GM18507 (cell line): ENCODE results near the gene MGAT3.
A peak's percentile ranks its signal among the peaks of the same experiment; 100 is the strongest.

Source experiments
- DNase-seq: peaks from one replicate; pipeline ENCODE4 v3.0.0; 2011; ENCODE audit warnings: low read depth; ENCODE audit not compliant: insufficient read length; ENCODE audit errors: extremely low spot score
- FAIRE-seq: peaks from 2 replicates; lab custom pipeline; 2011; peaks lifted over from hg19 to GRCh38; lab: Jason Lieb, UNC

The MGAT3 gene

DNA sequence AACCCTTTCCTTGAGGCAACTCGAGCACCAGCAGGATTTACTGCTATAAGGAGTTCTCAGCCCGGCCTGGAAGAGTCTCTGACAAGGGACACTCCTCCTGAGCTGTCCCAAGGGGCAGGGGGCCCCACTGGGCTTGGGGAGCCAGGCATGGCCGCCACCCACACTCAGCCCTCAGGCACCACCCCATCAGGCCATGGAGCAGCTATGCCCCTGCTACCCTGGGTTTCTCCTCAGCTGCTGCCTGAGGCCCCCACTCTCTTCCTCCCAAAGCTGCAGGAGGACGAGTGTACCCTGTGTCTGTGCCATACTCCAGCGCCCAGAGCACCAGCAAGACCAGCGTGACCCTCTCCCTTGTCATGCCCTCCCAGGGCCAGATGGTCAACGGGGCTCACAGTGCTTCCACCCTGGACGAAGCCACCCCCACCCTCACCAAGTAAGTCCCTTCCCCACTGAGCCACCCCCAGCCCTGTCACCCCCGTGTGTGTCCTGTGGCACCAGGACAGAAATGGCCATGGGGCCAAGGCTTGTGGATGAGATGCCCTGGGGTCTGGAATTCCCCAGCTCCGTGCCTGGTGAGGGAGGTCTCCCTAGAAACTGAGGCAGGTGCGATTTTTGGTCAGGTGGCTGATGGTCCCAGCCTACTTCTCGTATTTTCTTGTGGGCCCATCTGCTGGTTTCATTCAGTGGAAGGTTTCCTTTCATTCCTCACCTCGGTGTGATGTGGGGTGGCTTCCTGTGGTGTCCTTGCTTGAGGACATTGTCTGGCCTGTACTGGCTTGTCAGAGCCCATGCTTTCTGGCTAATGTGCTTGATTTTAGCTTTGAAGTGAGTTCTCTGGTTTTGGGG lies 28.8 kb upstream of the MGAT3 start:
- DNase-seq, result no peak
- no peak for FAIRE-seq

DNA sequence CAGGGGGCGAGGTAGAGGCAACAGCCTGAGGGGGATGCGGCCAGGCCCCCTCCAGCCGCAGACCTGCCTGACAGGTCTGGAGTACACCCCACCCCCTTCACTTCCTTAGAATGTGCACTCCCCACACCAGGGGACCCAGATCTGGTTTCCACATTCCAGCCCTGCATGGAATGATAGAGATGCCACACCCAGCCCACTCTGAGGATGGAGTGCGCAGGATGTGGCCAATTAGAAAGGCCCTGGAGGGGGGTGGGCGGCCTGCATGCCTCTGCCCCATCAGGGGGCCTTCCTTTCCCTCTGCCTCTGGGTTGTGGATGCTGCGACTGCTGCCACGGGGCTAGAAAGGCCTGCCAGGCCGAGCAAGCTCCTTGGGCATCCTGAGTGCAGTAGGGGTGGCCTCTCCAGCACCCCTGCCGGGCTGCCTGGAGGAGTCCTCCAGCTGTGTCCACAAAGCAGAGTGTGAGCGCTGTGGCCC lies 28.2 kb upstream of the MGAT3 start:
- DNase-seq (no peak), FAIRE-seq (no peak)

DNA sequence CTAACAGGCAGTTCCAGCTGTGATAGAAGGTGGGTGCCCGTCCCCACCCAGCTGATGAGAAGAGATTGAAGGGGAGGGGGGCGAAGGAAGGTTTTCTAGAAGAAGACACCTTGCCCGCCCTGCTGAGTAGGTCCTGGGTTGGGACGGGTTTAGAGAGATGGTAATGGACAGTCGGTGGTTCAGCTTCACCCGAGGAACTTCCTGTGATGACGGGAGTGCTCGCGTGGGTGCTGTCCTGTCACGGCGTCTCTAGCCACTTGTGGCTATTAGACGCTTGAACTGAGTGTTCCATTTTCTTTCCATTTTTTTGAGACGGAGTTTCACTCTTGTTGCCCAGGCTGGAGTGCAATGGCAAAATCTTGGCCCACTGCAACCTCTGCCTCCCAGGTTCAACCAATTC lies 27.6 kb upstream of the MGAT3 start:
- FAIRE-seq, result no peak

GRCh38 chr22:39429916-39430575 lies 26.8 kb upstream of the MGAT3 start:
- FAIRE-seq (no peak), DNase-seq (no peak)

More for the DNA sequence above, 27.6 kb upstream of the MGAT3 start:
- no peak for DNase-seq

- no peak for FAIRE-seq
Measured at GRCh38 chr22:39430576-39431150, 26.1 kb upstream of the MGAT3 start.

GRCh38 chr22:39431216-39431801 lies 25.5 kb upstream of the MGAT3 start:
- FAIRE-seq (no peak), DNase-seq (no peak)

More at GRCh38 chr22:39430576-39431150, 26.1 kb upstream of the MGAT3 start:
- no peak for DNase-seq

GRCh38 chr22:39431821-39432251 lies 25.0 kb upstream of the MGAT3 start:
- no peak for DNase-seq
- FAIRE-seq, result no peak

- FAIRE-seq (no peak), DNase-seq (no peak)
Measured at GRCh38 chr22:39432361-39432811, 24.4 kb upstream of the MGAT3 start.

DNA sequence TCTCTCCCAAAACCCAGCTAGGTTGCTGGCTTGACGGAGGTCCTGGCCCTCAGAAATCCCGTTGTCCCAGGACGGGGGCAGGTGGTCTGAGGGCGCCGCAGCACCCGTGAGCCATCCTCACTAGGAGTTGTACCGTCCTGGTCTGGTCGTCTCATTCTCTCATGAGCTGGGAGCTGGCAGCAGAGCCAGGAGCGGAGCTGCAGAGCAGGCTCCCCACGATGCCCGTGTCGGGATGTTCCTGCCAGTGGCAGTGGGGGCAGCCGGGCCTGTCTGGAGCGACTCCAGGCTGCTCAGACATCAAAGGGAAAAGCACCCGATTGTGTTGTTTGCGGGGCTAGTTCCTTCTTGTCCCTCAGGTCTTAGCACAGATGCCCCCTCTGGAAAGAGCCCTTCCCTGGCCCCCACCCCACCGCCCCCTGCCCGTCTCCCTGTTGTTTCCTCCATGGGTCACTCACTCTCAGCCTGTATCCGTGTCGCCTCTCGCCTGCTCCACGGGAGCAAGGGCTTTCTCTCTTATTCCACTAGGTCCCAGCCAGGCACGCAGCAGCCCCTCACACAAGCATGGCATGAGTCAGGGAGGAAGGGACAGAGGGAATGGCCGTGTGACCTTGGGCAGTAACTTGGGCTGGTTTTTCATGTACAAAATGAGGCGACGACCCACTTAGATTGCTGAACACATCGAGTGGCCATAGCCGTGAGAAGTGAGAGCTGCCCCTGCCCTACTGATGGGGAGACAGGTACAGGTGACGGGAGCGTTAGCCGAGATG lies 23.2 kb upstream of the MGAT3 start:
- FAIRE-seq, result no peak

GRCh38 chr22:39434243-39434653 lies 22.6 kb upstream of the MGAT3 start:
- DNase-seq, result no peak
- FAIRE-seq, result no peak

More for the DNA sequence above, 23.2 kb upstream of the MGAT3 start:
- no peak for DNase-seq

DNA sequence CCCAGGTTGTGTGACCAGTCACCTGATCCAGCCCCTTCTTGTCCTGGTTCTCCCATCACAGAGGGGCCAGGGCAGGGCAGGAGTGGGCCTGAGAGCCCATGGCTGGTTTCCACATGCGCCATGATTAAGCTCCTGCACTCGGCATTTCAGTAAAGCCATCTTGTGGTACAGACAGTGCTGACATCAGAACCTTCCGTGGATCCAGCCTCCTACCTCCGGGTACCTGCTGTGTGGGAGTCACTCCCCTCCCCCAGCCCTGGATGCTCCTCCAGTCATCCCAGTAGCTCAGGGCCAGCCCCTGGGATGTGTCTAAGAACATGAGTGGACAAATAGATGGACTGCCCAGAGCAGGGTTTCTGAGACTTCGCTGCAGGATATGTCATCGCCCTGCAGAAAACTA lies 22.1 kb upstream of the MGAT3 start:
- no peak for DNase-seq
- FAIRE-seq, result no peak

DNA sequence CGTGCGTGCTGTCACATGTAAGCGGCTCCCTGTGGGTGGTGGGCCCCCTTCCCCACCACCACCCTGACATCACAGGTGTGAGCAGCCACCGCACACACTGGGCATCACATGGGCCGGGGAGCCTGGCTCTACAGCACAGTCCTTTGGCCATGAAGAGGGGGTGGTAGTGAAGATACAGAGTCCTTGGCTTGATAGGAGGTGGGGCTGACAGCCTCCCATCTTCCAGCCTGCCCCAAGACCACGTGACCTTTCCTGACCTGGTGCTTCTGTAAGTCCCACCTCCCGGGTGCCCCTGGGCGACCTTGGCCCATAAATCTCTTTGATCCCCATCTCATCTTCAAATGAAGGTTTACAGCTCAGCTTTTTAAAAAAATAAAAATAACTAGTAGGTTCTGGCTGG lies 21.2 kb upstream of the MGAT3 start:
- DNase-seq (no peak), FAIRE-seq (no peak)

DNA sequence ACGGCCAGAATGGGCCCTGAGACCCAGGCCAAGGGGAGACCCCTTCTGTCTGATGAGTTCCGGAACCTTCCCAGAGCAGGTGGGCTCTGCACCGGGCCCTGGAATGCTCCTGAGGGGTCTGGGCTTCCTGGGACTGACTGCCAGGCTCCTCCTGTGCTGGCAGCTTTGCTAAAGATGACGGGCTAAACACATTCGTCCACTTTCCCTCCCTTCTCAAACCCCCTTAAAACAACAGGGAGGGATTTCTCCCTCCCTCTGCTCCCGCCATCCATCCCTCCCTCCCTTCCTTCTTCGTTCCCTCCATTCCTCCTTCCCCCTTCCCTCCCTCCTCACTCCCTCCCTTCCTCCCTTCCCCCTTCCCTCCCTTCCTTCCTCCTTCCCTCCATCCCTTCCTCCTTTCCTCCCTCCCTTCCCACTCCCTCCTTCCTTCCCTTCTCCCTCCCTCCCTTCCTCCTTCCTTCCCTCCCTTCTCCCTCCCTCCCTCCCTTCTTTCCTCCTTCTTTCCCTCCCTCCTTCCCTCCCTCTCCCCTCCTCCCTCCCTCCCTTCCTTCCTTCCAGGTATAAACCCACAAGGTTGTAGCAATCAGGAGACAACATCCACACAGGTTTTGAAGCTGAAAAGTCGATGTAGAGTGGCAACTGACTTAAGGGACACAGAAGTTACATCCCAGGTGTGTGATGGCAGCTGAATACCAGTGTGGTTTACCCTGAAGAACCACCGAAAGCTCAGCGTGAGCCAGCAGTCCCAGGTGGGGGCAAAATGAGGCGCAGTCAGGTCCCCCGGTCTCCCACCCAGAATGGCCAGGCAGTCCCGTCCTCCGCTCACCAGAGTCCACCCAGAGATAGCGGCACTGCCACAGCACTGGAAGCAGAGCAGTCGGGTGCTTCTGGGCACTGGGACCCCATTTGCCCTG lies 18.8 kb upstream of the MGAT3 start:
- FAIRE-seq (peak; percentile 65), DNase-seq (no peak)

- DNase-seq (no peak), FAIRE-seq (no peak)
Measured at GRCh38 chr22:39439170-39439569, 17.6 kb upstream of the MGAT3 start.

DNA sequence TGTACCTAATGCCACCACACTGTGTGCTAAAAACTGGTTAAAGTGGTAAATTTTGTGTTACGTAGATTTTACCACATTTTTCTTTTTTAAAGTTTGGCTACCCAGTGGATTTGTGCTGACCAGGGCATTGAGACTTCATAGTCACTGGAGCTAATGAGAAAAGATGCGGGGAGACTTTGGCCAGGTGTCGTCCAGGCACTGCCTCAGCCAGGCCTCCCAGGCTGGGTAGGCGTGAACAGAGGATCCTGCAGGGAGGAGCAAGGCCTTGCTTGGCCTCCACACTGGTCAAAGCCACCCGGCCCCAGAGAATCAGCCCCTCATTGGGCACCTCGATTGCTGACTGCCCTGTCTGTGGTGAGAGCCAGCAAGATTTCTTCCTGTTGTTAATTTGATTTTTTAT lies 13.4 kb upstream of the MGAT3 start:
- FAIRE-seq, result no peak

DNA sequence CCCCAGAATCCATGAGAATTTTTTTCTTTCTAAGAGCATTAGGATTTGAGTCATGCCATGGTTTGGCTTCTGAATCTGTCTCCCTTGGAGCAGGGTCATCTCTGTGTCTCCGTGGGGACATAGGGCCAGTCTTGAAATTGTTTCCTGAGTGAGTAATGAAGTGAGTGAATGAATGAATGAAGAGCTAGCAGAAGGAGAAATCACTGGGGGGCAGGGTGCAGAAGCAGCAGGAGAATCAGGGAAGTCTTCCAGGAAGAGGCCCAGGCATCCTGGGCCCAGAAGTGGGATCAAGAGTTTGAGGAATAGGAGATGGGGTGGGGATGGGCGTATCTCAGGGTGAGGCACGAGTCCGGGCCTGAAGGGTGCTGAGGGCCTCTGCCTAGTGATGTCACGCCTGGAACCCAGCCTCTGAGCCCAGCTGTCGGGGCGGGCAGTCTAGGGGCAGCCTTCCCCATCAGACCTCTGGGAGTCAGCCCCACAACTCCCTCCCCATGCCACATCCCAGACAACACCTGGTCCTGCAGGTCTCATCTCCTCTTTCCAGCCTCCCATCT lies 12.5 kb upstream of the MGAT3 start:
- FAIRE-seq, result no peak
- DNase-seq, result no peak

More for the DNA sequence above, 13.4 kb upstream of the MGAT3 start:
- DNase-seq, result no peak

GRCh38 chr22:39444937-39445465 lies 11.8 kb upstream of the MGAT3 start:
- DNase-seq (no peak), FAIRE-seq (no peak)

DNA sequence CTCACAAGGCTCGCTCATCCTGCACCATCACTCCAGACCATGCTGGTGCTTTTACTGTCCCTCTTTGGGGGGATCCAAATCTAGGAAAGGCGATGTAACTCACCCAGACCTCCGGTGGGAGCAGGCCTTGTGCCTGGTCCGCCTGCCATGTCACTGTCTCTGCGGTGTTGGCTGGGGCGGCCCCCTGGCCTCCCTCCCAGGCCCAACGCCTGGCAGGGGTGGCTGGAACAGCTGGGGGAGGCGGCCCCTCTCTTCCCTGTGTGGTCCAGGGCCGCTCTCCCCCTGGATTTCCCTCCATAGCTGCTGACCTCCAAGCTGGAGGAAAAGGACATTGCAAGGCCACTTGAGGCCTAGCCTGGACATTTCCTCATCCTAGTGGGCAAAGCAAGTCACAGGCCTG lies 11.1 kb upstream of the MGAT3 start:
- DNase-seq (no peak), FAIRE-seq (no peak)
